ENCODE results near the gene LMBRD1.

Gene LMBRD1

GRCh38 chr6:69624944-69625343 is 171.9 kb downstream of the LMBRD1 start:
- DNase-seq (ENCODE audit: low spot score) (no peak), ATAC-seq (ENCODE audit: low read depth) (no peak)
- H3K36me3 ChIP-seq (ENCODE audit: low read depth) = no peaks in the 10 kb centered on the region
- H3K9me3 ChIP-seq (ENCODE audit: severe bottlenecking) = no peaks in the 10 kb centered on the region
- H3K4me3 ChIP-seq (ENCODE audit: severe bottlenecking) = no peak overlapping the region
- H3K4me1 ChIP-seq (ENCODE audit: insufficient read depth, poor library complexity, severe bottlenecking) = no peaks in the 10 kb centered on the region
- H3K27me3 ChIP-seq (ENCODE audit: insufficient read depth, poor library complexity, severe bottlenecking) = peaks cover 5% of the 10 kb centered on the region
- TF ChIP-seq CTCF (IDR thresholded peaks at IDR 0.05; ENCODE audit: poor library complexity, severe bottlenecking) = no peak
- no peak overlapping the region for H3K27ac ChIP-seq (ENCODE audit: poor library complexity, severe bottlenecking)

All from RWPE2 (cell line).